Measurements from ENCODE around the gene LMNB1. TPM values are rescaled to one million over a fixed set of nuclear protein-coding genes. Genes with fewer than 3 reads are reported as not detected.
"Not testable (repeated sequence)": the region's sequence is repeated elsewhere in the genome, so short reads cannot be mapped to it uniquely, and the experiment has no call there.

The LMNB1 gene, protein sequence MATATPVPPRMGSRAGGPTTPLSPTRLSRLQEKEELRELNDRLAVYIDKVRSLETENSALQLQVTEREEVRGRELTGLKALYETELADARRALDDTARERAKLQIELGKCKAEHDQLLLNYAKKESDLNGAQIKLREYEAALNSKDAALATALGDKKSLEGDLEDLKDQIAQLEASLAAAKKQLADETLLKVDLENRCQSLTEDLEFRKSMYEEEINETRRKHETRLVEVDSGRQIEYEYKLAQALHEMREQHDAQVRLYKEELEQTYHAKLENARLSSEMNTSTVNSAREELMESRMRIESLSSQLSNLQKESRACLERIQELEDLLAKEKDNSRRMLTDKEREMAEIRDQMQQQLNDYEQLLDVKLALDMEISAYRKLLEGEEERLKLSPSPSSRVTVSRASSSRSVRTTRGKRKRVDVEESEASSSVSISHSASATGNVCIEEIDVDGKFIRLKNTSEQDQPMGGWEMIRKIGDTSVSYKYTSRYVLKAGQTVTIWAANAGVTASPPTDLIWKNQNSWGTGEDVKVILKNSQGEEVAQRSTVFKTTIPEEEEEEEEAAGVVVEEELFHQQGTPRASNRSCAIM
- total RNA-seq: 10 to 100 TPM in 1 of 10 donors, 1 to 10 TPM in 7, under 1 TPM in 2; 0.78 to 14.7 (median 1.4) TPM
- polyA plus RNA-seq: 1 to 10 TPM; 1.0 to 1.5 TPM
- long read RNA-seq, donor 1, partial matches to known transcripts: 0 of 1 reads
- long read RNA-seq, donor 1, other reads (novel, unspliced or antisense): 1 of 1 reads
- long read RNA-seq, donor 2: 0 reads
- long read RNA-seq, donor 3, partial matches to known transcripts: 0 of 2 reads
- long read RNA-seq, donor 3, other reads (novel, unspliced or antisense): 1 of 2 reads

DNA sequence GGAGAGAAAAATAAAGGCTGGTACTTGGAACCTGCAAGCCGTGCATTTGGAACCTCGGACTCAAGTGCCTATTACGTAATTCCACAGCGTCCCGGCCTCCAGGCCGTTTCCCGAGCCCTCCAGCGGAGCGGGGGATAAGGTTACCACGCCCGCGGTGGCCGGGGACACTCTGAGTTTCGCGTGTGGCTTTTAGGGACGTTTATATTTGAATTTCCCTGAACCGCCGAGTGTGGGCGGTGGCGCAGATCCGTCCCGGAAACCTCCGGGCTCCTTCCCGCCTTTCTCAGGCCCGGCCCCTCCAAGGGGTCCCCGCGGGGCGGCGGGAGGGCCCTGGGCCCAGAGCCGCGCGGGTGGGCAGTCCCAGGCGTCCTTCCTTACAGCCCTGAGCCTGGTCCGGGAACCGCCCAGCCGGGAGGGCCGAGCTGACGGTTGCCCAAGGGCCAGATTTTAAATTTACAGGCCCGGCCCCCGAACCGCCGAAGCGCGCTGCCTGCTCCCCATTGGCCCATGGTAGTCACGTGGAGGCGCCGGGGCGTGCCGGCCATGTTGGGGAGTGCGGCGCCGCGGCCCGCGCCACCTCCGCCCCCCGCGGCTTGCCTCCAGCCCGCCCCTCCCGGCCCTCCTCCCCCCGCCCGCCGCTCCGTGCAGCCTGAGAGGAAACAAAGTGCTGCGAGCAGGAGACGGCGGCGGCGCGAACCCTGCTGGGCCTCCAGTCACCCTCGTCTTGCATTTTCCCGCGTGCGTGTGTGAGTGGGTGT is at the start of gene LMNB1:
Gene LMNB1, plus strand, starts transcription at position 638 of the 758 bp plus-strand sequence. CDS start 373 bp downstream, outside the sequence.
- no peaks in the 10 kb centered on the region for H3K36me3 ChIP-seq
- no peaks in the 10 kb centered on the region for H3K9me3 ChIP-seq
- ATAC-seq (peak; percentile 94 to 97 (median 96)), DNase-seq (peak; percentile 93 to 94)
- H3K4me1 ChIP-seq: peaks cover 0 to 36% (median 17%) of the 10 kb centered on the region in 9 donors
- H3K27ac ChIP-seq: peak within 1 kb of the TSS; percentile 36 to 92 (median 84)
- WGBS, 2 donors: 0 to 1% methylated on average over 69 to 74 of the region's 74 CpGs
- H3K27me3 ChIP-seq: no peaks in the 10 kb centered on the region
- peak within 1 kb of the TSS; percentile 53 to 90 (median 74) for H3K4me3 ChIP-seq
- TF ChIP-seq, protein P1, sequence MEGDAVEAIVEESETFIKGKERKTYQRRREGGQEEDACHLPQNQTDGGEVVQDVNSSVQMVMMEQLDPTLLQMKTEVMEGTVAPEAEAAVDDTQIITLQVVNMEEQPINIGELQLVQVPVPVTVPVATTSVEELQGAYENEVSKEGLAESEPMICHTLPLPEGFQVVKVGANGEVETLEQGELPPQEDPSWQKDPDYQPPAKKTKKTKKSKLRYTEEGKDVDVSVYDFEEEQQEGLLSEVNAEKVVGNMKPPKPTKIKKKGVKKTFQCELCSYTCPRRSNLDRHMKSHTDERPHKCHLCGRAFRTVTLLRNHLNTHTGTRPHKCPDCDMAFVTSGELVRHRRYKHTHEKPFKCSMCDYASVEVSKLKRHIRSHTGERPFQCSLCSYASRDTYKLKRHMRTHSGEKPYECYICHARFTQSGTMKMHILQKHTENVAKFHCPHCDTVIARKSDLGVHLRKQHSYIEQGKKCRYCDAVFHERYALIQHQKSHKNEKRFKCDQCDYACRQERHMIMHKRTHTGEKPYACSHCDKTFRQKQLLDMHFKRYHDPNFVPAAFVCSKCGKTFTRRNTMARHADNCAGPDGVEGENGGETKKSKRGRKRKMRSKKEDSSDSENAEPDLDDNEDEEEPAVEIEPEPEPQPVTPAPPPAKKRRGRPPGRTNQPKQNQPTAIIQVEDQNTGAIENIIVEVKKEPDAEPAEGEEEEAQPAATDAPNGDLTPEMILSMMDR (IDR thresholded peaks at IDR 0.05): peak in 2 of 9 donors; percentile 13 to 17
- intact Hi-C loops (cut with DNase I): loop anchor here in 5 of 10 donors (2.0 to 5.0 kb wide), 3 partner anchors 100 to 119 kb away; no protein-coding TSS in a partner anchor

DNA sequence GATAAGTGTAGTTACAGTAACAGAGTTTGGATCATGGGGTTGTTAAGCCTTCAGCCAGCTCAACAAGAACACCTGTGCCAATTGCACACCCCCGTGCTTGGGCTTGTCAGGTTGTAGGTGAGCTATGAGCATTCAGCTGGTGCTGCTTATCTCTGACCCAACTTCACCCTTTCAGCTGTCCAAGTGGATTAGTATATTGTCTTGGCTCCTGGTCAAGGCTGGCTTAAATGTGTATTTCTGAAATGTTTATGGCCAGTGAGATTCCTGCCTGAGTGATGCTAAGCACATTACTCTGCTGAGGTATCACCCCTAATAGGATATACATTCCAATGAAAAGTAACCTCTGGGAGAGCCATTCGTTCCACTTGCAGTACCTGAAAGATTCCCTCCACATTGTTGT is 44.2 kb upstream of the LMNB1 start:
- H3K27ac ChIP-seq: no peak overlapping the region
- no peak for DNase-seq
- H3K36me3 ChIP-seq: no peaks in the 10 kb centered on the region
- peaks cover 0 to 19% (median 8%) of the 10 kb centered on the region in 7 donors for H3K27me3 ChIP-seq
- no peaks in the 10 kb centered on the region for H3K9me3 ChIP-seq
- no peak for ATAC-seq
- H3K4me1 ChIP-seq: peaks cover 0 to 7% (median 0%) of the 10 kb centered on the region in 9 donors
- TF ChIP-seq, protein P1 (IDR thresholded peaks at IDR 0.05): no peak
- H3K4me3 ChIP-seq: no peak overlapping the region
- 17 to 34% methylated on average over 2 of the region's 2 CpGs for WGBS, 2 donors
- intact Hi-C loops (cut with DNase I): no loop called here

DNA sequence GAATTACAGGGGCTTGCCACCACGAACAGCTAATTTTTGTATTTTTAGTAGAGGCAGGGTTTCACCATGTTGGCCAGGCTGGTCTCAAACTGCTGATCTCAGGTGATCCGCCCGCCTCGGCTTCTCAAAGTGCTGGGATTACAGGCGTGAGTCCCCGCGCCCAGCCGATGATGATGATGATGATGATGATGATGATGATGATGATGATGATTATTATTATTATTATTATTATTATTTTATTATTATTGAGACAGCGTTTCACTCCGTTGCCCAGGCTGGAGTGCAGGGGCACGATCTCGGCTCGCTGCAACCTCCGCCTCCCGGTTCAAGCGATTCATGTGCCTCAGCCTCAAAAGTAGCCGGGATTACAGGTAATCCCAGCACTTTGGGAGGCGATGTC is 42.4 kb upstream of the LMNB1 start:
- WGBS, 2 donors: 93 to 95% methylated on average over 18 of the region's 18 CpGs
- H3K27me3 ChIP-seq; H3K4me3 ChIP-seq; H3K36me3 ChIP-seq; H3K4me1 ChIP-seq; intact Hi-C loops (cut with DNase I); ATAC-seq; H3K27ac ChIP-seq; DNase-seq; H3K9me3 ChIP-seq: not testable (repeated sequence)

DNA sequence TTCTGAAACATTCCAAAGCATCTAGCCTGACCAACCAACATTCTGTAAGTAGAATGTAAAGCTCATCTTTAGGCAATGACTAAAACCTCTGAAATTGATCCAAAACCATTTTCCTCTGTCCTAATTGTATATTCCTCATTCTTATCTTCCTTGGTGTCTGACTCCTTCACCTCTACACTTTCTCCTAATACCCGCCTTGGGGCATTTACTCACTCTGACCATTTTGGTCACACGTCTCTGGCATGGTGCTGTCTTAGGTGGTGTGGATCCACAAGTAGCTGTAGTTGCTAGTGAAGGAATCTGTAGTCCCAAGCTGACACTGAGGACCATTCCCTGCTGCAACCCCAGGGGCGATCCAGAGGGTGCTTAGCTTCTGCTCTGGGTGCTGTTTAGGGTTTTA is 40.8 kb upstream of the LMNB1 start:
- Histone ChIP-seq H3K4me1 (no peaks in the 10 kb centered on the region), H3K9me3 (no peaks in the 10 kb centered on the region), H3K4me3 (no peak overlapping the region), H3K36me3 (no peaks in the 10 kb centered on the region), H3K27me3 (no peaks in the 10 kb centered on the region), H3K27ac (no peak overlapping the region)
- ATAC-seq (no peak), DNase-seq (no peak)
- 80% methylated on average over 3 of the region's 3 CpGs for WGBS, 2 donors
- intact Hi-C loops (cut with DNase I): no loop called here
- TF ChIP-seq, protein P1 (IDR thresholded peaks at IDR 0.05): no peak
